ENCODE data around the gene CDC26. TPM values are rescaled to one million over a fixed set of nuclear protein-coding genes. Genes with fewer than 3 reads are reported as not detected.
"Not testable (repeated sequence)": the region's sequence is repeated elsewhere in the genome, so short reads cannot be mapped to it uniquely, and the experiment has no call there.

The CDC26 gene
- total RNA-seq, 4 donors from 2014 or later: 15.7 to 43.8 (median 30.8) TPM

- Histone ChIP-seq H3K27me3 (no peaks in the 10 kb centered on the region), H3K4me3 (no peak overlapping the region), H3K9me3 (no peaks in the 10 kb centered on the region), H3K4me1 (peaks cover 0 to 9% (median 0%) of the 10 kb centered on the region in 4 donors), H3K27ac (no peak overlapping the region), H3K36me3 (peaks cover 0 to 9% (median 4%) of the 10 kb centered on the region in 4 donors)
- intact Hi-C loops (cut with DNase I; ENCODE audit: low total_unique reads) (no loop called here), in situ Hi-C loops (cut with MboI; ENCODE audit: low pct_ligation_motif_present in 1 of 4, low pct_unique_long_range_greater_than_20kb in 1 of 4, low sequenced_read_pairs in 3 of 4) (no loop called here)
- no peak for TF ChIP-seq POLR2A (IDR thresholded peaks at IDR 0.05)
- no peak for TF ChIP-seq POLR2AphosphoS5 (IDR thresholded peaks at IDR 0.05)
- TF ChIP-seq, protein P1, sequence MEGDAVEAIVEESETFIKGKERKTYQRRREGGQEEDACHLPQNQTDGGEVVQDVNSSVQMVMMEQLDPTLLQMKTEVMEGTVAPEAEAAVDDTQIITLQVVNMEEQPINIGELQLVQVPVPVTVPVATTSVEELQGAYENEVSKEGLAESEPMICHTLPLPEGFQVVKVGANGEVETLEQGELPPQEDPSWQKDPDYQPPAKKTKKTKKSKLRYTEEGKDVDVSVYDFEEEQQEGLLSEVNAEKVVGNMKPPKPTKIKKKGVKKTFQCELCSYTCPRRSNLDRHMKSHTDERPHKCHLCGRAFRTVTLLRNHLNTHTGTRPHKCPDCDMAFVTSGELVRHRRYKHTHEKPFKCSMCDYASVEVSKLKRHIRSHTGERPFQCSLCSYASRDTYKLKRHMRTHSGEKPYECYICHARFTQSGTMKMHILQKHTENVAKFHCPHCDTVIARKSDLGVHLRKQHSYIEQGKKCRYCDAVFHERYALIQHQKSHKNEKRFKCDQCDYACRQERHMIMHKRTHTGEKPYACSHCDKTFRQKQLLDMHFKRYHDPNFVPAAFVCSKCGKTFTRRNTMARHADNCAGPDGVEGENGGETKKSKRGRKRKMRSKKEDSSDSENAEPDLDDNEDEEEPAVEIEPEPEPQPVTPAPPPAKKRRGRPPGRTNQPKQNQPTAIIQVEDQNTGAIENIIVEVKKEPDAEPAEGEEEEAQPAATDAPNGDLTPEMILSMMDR (IDR thresholded peaks at IDR 0.05): no peak
- TF ChIP-seq EP300 (IDR thresholded peaks at IDR 0.05; ENCODE audit: low read depth): no peak
- 63 to 71% methylated on average over 1 to 9 of the region's 9 CpGs for WGBS, 2 donors (ENCODE audit: low coverage in 1 of 2)
- no peak for DNase-seq
These were observed 21.6 kb upstream of the CDC26 start for GRCh38 chr9:113296796-113297558.

DNA sequence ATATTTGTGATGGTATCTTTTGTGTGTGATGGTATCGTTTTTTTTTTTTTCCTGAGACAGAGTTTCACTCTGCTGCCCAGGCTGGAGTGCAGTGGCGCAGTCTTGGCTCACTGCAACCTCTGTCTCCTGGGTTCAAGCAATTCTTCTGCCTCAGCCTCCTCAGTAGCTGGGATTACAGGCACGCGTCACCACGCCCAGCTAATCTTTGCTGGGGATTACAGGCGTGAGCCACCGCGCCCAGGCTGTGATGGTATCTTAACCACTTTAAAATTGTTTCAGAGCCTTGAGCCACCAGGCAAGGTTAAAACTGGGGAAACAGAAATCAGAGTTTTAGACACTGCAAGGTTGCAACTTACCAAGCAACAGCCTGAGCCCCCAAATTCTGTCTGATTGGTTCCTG, 20.9 kb upstream of the CDC26 start:
- H3K9me3 ChIP-seq; H3K27me3 ChIP-seq; H3K27ac ChIP-seq; H3K4me1 ChIP-seq; H3K4me3 ChIP-seq; in situ Hi-C loops (cut with MboI; ENCODE audit: low pct_ligation_motif_present in 1 of 4, low pct_unique_long_range_greater_than_20kb in 1 of 4, low sequenced_read_pairs in 3 of 4); intact Hi-C loops (cut with DNase I; ENCODE audit: low total_unique reads): not testable (repeated sequence)
- WGBS, 2 donors (ENCODE audit: low coverage in 1 of 2): 27 to 52% methylated on average over 2 to 8 of the region's 8 CpGs
- H3K36me3 ChIP-seq: peaks cover 0 to 16% (median 7%) of the 10 kb centered on the region in 4 donors
- peak; percentile 45 for DNase-seq

- H3K27ac ChIP-seq: no peak overlapping the region
- no peaks in the 10 kb centered on the region for H3K27me3 ChIP-seq
- no peak for DNase-seq
- no peak overlapping the region for H3K4me3 ChIP-seq
- 53 to 75% methylated on average over 3 to 7 of the region's 7 CpGs for WGBS, 2 donors (ENCODE audit: low coverage in 1 of 2)
- intact Hi-C loops (cut with DNase I; ENCODE audit: low total_unique reads): no loop called here
- peaks cover 0 to 38% (median 16%) of the 10 kb centered on the region in 4 donors for H3K36me3 ChIP-seq
- no peak for TF ChIP-seq POLR2A (IDR thresholded peaks at IDR 0.05)
- TF ChIP-seq, protein P1 (IDR thresholded peaks at IDR 0.05): no peak
- TF ChIP-seq POLR2AphosphoS5 (IDR thresholded peaks at IDR 0.05): no peak
- no peak for TF ChIP-seq EP300 (IDR thresholded peaks at IDR 0.05; ENCODE audit: low read depth)
- H3K9me3 ChIP-seq: no peaks in the 10 kb centered on the region
- peaks cover 0 to 12% (median 6%) of the 10 kb centered on the region in 4 donors for H3K4me1 ChIP-seq
- in situ Hi-C loops (cut with MboI; ENCODE audit: low pct_ligation_motif_present in 1 of 4, low pct_unique_long_range_greater_than_20kb in 1 of 4, low sequenced_read_pairs in 3 of 4): no loop called here
These were observed 18.0 kb upstream of the CDC26 start for GRCh38 chr9:113293285-113293878.

DNA sequence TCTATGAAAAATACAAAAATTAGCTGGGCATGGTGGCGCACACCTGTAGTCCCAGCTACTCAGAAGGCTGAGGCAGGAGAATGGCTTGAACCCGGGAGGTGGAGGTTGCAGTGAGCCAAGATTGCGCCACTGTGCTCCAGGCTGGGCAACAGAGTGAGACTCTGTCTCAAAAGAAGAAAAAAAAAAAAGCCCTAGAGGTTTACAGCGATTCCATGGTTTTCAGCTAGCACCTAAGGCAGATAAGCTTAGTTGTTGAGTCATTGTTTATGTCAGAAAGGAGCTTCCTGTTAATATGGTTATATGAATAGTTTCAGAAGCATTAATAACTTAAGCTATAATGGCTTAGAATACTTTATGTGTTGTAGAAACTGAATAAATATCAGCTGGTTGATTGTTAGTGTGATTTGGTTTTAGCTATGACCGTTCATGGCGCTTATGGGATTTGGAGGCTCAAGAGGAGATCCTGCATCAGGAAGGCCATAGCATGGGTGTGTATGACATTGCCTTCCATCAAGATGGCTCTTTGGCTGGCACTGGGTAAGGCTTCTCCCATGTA, 14.8 kb upstream of the CDC26 start:
- Histone ChIP-seq H3K36me3 (peaks cover 0 to 68% (median 32%) of the 10 kb centered on the region in 4 donors), H3K9me3 (no peaks in the 10 kb centered on the region), H3K4me1 (peaks cover 0 to 13% (median 6%) of the 10 kb centered on the region in 4 donors), H3K4me3 (no peak overlapping the region), H3K27me3 (no peaks in the 10 kb centered on the region), H3K27ac (no peak overlapping the region)
- no peak for DNase-seq
- WGBS, 2 donors (ENCODE audit: low coverage in 1 of 2): 83 to 92% methylated on average over 5 to 6 of the region's 6 CpGs
- TF ChIP-seq POLR2A (IDR thresholded peaks at IDR 0.05) (no peak), POLR2AphosphoS5 (IDR thresholded peaks at IDR 0.05) (no peak), EP300 (IDR thresholded peaks at IDR 0.05; ENCODE audit: low read depth) (no peak)
- TF ChIP-seq, protein P1 (IDR thresholded peaks at IDR 0.05): no peak
- intact Hi-C loops (cut with DNase I; ENCODE audit: low total_unique reads): no loop called here
- in situ Hi-C loops (cut with MboI; ENCODE audit: low pct_ligation_motif_present in 1 of 4, low pct_unique_long_range_greater_than_20kb in 1 of 4, low sequenced_read_pairs in 3 of 4): no loop called here

Measured in transverse colon (tissue), 4 donors.